Suprapubic skin (tissue), 4 donors: Measurements from ENCODE around the gene RPS8. TPM values are rescaled to one million over a fixed set of nuclear protein-coding genes. Genes with fewer than 3 reads are reported as not detected.
A peak's percentile ranks its signal among the peaks of the same experiment; 100 is the strongest.

ENCODE experiments used
- DNase-seq, 2 donors: peaks; one replicate each; pipeline ENCODE4 v3.0.0-alpha.2; 2019; ENCODE audit warnings: low spot score in 2 of 2
- H3K27ac ChIP-seq: fragments of 200-600 bp; sonication (generic); one replicate; pipeline ENCODE4 v1.5.1; 2019
- H3K27me3 ChIP-seq: fragments of 200-600 bp; sonication (generic); one replicate; pipeline ENCODE4 v1.5.1; 2019
- H3K36me3 ChIP-seq: fragments of 200-600 bp; sonication (generic); one replicate; pipeline ENCODE4 v1.5.1; 2019
- H3K4me1 ChIP-seq: fragments of 200-600 bp; sonication (generic); one replicate; pipeline ENCODE4 v1.5.1; 2019
- H3K4me3 ChIP-seq: fragments of 200-600 bp; sonication (generic); one replicate; pipeline ENCODE4 v1.5.1; 2019; ENCODE audit warnings: mild to moderate bottlenecking
- H3K9me3 ChIP-seq: fragments of 200-600 bp; sonication (generic); one replicate; pipeline ENCODE4 v1.5.1; 2019
- CTCF ChIP-seq, 2 donors: fragments of 200-600 bp in 1 of 2; fragments of 450-650 bp in 1 of 2; sonication (generic) in 1 of 2; IDR thresholded peaks; one replicate each; pipeline ENCODE4 v1.5.1; 2016 to 2019; ENCODE audit warnings: antibody characterized with exemption in 2 of 2, mild to moderate bottlenecking in 1 of 2, moderate library complexity in 1 of 2
- EP300 ChIP-seq: sonication (generic); formaldehyde crosslinking; IDR thresholded peaks from one replicate; pipeline ENCODE4 v1.6.1; 2017; ENCODE audit warnings: antibody characterized with exemption
- POLR2A ChIP-seq, 2 donors: fragments of 450-650 bp; IDR thresholded peaks; one replicate each; pipeline ENCODE4 v1.6.1; 2017; ENCODE audit warnings: antibody characterized with exemption in 2 of 2, mild to moderate bottlenecking in 2 of 2, moderate library complexity in 2 of 2
- POLR2AphosphoS5 ChIP-seq, 3 donors: sonication (generic); formaldehyde crosslinking; IDR thresholded peaks; one replicate each; pipeline ENCODE4 v1.6.1; 2017; ENCODE audit warnings: antibody characterized with exemption in 3 of 3
- WGBS: methylation state at CpG from one replicate; pipeline ENCODE4 v1.1.5; 2018; 5-methylcytosine and 5-hydroxymethylcytosine counted together
- total RNA-seq, 4 donors: library from RNA; depleted of rRNA; stranded (reverse); fragments of >200 nt; gene quantifications; one replicate each; pipeline ENCODE4 v1.1.0, GENCODE V29; 2016

Gene RPS8
- total RNA-seq, 4 donors from 2014 or later: 1,858 to 3,271 (median 2,807) TPM

- peak within 1 kb of the TSS; percentile 82 for H3K4me3 ChIP-seq
- peaks cover 28% of the 10 kb centered on the region for H3K36me3 ChIP-seq
- TF ChIP-seq CTCF (IDR thresholded peaks at IDR 0.05): peak; percentile 75 to 97
- TF ChIP-seq POLR2A (IDR thresholded peaks at IDR 0.05): peak; percentile 87 to 99
- TF ChIP-seq EP300: no peak
- peak in 2 of 3 donors; percentile 71 to 91 for TF ChIP-seq POLR2AphosphoS5 (IDR thresholded peaks at IDR 0.05)
- WGBS: 0% methylated on average over 15 of the region's 79 CpGs
- H3K27me3 ChIP-seq: no peaks in the 10 kb centered on the region
- H3K9me3 ChIP-seq: no peaks in the 10 kb centered on the region
- H3K27ac ChIP-seq: peak within 1 kb of the TSS; percentile 93
- DNase-seq: peak; percentile 99
- H3K4me1 ChIP-seq: peaks cover 41% of the 10 kb centered on the region
Observed at GRCh38 chr1:44799770-44800584, 24.6 kb downstream of the RPS8 start, which contains the start of gene PLK3. TSS of gene PLK3 (plus strand) at chr1:44800377. CDS start at chr1:44800464, 87 bp downstream.

- peaks cover 44% of the 10 kb centered on the region for H3K36me3 ChIP-seq
- peak overlapping the region; percentile 50 for H3K27ac ChIP-seq
- 46% methylated on average over 13 of the region's 13 CpGs for WGBS
- no peaks in the 10 kb centered on the region for H3K27me3 ChIP-seq
- DNase-seq: peak in 1 of 2 donors; percentile 79
- H3K9me3 ChIP-seq: no peaks in the 10 kb centered on the region
- H3K4me3 ChIP-seq: peak overlapping the region; percentile 82
- H3K4me1 ChIP-seq: peaks cover 51% of the 10 kb centered on the region
- TF ChIP-seq CTCF (IDR thresholded peaks at IDR 0.05) (no peak), POLR2AphosphoS5 (IDR thresholded peaks at IDR 0.05) (no peak), POLR2A (IDR thresholded peaks at IDR 0.05) (no peak), EP300 (no peak)
Observed at GRCh38 chr1:44801491-44802305, 26.4 kb downstream of the RPS8 start.

GRCh38 chr1:44802306-44803061 lies 27.1 kb downstream of the RPS8 start:
- WGBS: 79% methylated on average over 10 of the region's 13 CpGs
- Histone ChIP-seq H3K36me3 (peaks cover 44% of the 10 kb centered on the region), H3K9me3 (no peaks in the 10 kb centered on the region), H3K27ac (peak overlapping the region; percentile 50), H3K4me1 (peaks cover 59% of the 10 kb centered on the region), H3K4me3 (peak overlapping the region; percentile 82), H3K27me3 (no peaks in the 10 kb centered on the region)
- DNase-seq: peak in 1 of 2 donors; percentile 71
- no peak for TF ChIP-seq POLR2AphosphoS5 (IDR thresholded peaks at IDR 0.05)
- no peak for TF ChIP-seq EP300
- TF ChIP-seq CTCF (IDR thresholded peaks at IDR 0.05): no peak
- TF ChIP-seq POLR2A (IDR thresholded peaks at IDR 0.05): no peak

GRCh38 chr1:44803062-44803311 lies 27.6 kb downstream of the RPS8 start:
- H3K36me3 ChIP-seq: peaks cover 44% of the 10 kb centered on the region

More at GRCh38 chr1:44803062-44803311, 27.6 kb downstream of the RPS8 start:
- Histone ChIP-seq H3K4me3 (no peak overlapping the region), H3K9me3 (no peaks in the 10 kb centered on the region), H3K27ac (no peak overlapping the region), H3K4me1 (peaks cover 64% of the 10 kb centered on the region), H3K27me3 (no peaks in the 10 kb centered on the region)
- WGBS: 93% methylated on average over 9 of the region's 9 CpGs
- DNase-seq: peak in 1 of 2 donors; percentile 66
- TF ChIP-seq POLR2AphosphoS5 (IDR thresholded peaks at IDR 0.05): no peak
- TF ChIP-seq POLR2A (IDR thresholded peaks at IDR 0.05): no peak
- no peak for TF ChIP-seq CTCF (IDR thresholded peaks at IDR 0.05)
- TF ChIP-seq EP300: no peak
